PFSK-1 (cell line): Measurements from ENCODE around the gene ST6GALNAC3.

ENCODE experiments used
- FOXP2 ChIP-seq: optimal IDR thresholded peaks from 2 replicates; pipeline ENCODE3; 2011; ENCODE audit warnings: borderline replicate concordance, control low read depth, inconsistent platforms; ENCODE audit not compliant: insufficient read depth; ENCODE audit errors: extremely low read length, extremely low read depth
- POLR2AphosphoS5 ChIP-seq: IDR thresholded peaks from 2 replicates; pipeline ENCODE4 v1.6.1; 2012; ENCODE audit warnings: low read depth, mild to moderate bottlenecking, control low read depth, low read length, moderate library complexity
- REST ChIP-seq, 2 experiments: IDR thresholded peaks; 2 replicates each; pipeline versions ENCODE4 v1.6.1 to v1.8.0; 2011 to 2012; ENCODE audit warnings: low read depth in 2 of 2, low read length in 2 of 2, control low read depth in 1 of 2, inconsistent platforms in 1 of 2, mild to moderate bottlenecking in 1 of 2, moderate library complexity in 1 of 2; ENCODE audit not compliant: insufficient read depth in 1 of 2
- SIN3A ChIP-seq: IDR thresholded peaks from 2 replicates; pipeline ENCODE4 v1.6.1; 2012; ENCODE audit warnings: mild to moderate bottlenecking, low read length, moderate library complexity, borderline replicate concordance; ENCODE audit not compliant: insufficient read depth
- TAF1 ChIP-seq: IDR thresholded peaks from 2 replicates; pipeline ENCODE4 v1.6.1; 2012; ENCODE audit warnings: low read length, control low read depth, borderline replicate concordance; ENCODE audit not compliant: insufficient read depth

ST6GALNAC3 gene

DNA sequence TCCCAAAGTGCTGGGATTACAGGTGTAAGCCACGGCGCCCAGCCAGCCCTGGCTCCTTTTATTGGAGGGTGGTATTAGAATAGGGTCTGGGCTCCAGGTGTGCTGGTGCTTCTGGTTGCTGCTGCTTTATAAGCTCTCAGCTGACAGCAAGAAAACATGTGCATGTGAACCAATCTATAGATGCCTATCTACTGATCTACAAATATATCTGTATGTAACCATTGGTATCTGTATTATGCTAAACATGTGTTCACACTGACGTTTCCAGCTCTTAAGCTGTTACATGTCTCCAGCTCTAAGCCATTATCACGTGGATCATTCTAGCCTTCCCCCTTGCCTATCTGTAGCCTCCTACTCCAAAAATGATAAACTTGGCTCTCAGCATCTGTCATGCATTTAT, 82.4 kb downstream of the ST6GALNAC3 start:
- TF ChIP-seq REST (IDR thresholded peaks at IDR 0.05; ENCODE audit: insufficient read depth in 1 of 2, low read depth in 2 of 2, low read length in 2 of 2) (no peak), SIN3A (no peak), TAF1 (no peak), FOXP2 (no peak), POLR2AphosphoS5 (no peak)

- TF ChIP-seq SIN3A (no peak), POLR2AphosphoS5 (no peak), TAF1 (no peak), REST (IDR thresholded peaks at IDR 0.05; ENCODE audit: insufficient read depth in 1 of 2, low read depth in 2 of 2, low read length in 2 of 2) (no peak), FOXP2 (no peak)
Measured at GRCh38 chr1:76158126-76158525, 83.6 kb downstream of the ST6GALNAC3 start.

- TF ChIP-seq POLR2AphosphoS5 (no peak), FOXP2 (no peak), REST (IDR thresholded peaks at IDR 0.05; ENCODE audit: insufficient read depth in 1 of 2, low read depth in 2 of 2, low read length in 2 of 2) (no peak), SIN3A (no peak), TAF1 (no peak)
Measured at GRCh38 chr1:76160225-76160624, 85.7 kb downstream of the ST6GALNAC3 start.

DNA sequence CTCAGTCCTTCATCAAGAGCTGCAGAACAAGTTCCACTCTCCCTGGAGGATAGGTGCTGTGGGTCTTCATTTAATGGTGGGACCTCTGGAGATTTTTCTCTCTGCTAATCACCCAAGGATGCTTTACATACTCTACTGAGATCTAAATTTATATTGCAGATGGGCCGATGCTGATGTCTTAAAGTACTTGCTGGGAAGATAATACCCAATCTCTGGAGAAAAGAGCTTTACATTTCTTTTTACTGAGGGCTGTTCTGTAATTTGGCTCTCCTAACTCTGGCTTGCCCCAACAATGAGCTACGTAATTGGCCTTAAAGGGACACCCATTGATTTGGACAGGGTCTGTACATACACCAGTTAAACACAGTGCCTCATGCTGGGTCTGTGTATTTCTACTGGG, 86.9 kb downstream of the ST6GALNAC3 start:
- TF ChIP-seq FOXP2: no peak
- no peak for TF ChIP-seq SIN3A
- no peak for TF ChIP-seq TAF1
- TF ChIP-seq REST (IDR thresholded peaks at IDR 0.05; ENCODE audit: insufficient read depth in 1 of 2, low read depth in 2 of 2, low read length in 2 of 2): no peak
- no peak for TF ChIP-seq POLR2AphosphoS5

DNA sequence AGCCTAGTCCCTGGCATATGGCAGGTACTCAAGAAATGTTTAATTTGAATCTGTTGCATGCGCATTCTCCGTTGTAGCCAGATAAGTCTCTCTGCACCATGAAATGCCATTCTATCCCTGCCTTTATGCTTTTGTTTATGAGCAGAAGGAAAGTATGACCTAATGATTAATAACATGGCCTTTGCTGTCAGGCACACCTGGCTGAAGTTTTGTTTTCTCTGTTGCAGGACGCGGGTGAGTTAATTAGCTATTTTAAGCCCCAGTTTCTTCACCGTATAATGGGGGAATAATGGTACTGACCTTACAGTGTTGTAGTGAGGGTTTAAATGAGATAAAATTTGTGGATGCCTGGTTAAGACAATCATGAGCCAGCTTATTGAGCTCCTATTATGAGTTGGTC, 87.7 kb downstream of the ST6GALNAC3 start:
- TF ChIP-seq TAF1: no peak
- TF ChIP-seq POLR2AphosphoS5: no peak
- no peak for TF ChIP-seq REST (IDR thresholded peaks at IDR 0.05; ENCODE audit: insufficient read depth in 1 of 2, low read depth in 2 of 2, low read length in 2 of 2)
- TF ChIP-seq FOXP2: no peak
- no peak for TF ChIP-seq SIN3A
